Adrenal gland (tissue), 12 donors: Measurements from ENCODE around the gene RBM12. TPM values are rescaled to one million over a fixed set of nuclear protein-coding genes. Genes with fewer than 3 reads are reported as not detected.
A peak's percentile ranks its signal among the peaks of the same experiment; 100 is the strongest.
"Not testable (repeated sequence)": the region's sequence is repeated elsewhere in the genome, so short reads cannot be mapped to it uniquely, and the experiment has no call there.

Experiments
- DNase-seq, 7 donors: peaks; one replicate each; pipeline ENCODE4 v3.0.0-alpha.2; 2019 to 2020
- H3K27ac ChIP-seq, 5 donors: fragments of 200-600 bp; sonication (generic) in 4 of 5; 1 replicate in 3 of 5; 2 replicates in 2 of 5; pipeline versions ENCODE4 v1.5.1 to v1.8.0; 2016 to 2020; ENCODE audit warnings: mild to moderate bottlenecking in 1 of 5
- H3K27me3 ChIP-seq: fragments of 200-600 bp; 2 replicates; pipeline ENCODE4 v1.8.0; 2021
- H3K36me3 ChIP-seq, 2 donors: fragments of 200-600 bp; replicated peaks in 1 of 2; 1 replicate in 1 of 2; 2 replicates in 1 of 2; pipeline versions ENCODE4 v1.5.1 to v1.8.0; 2018 to 2022
- H3K4me1 ChIP-seq, 2 donors: fragments of 200-600 bp; replicated peaks in 1 of 2; 1 replicate in 1 of 2; 2 replicates in 1 of 2; pipeline versions ENCODE4 v1.5.1 to v1.8.0; 2018 to 2021
- H3K4me3 ChIP-seq, 4 donors: fragments of 200-600 bp; sonication (generic) in 3 of 4; one replicate each; pipeline ENCODE4 v1.5.1; 2016 to 2018
- H3K9me3 ChIP-seq, 3 donors: fragments of 200-600 bp; sonication (generic) in 1 of 3; replicated peaks in 1 of 3; 1 replicate in 2 of 3; 2 replicates in 1 of 3; pipeline versions ENCODE4 v1.5.1 to v1.8.0; 2016 to 2021
- POLR2A ChIP-seq, 2 donors: fragments of 450-650 bp; IDR thresholded peaks; one replicate each; pipeline ENCODE4 v1.6.1; 2017; ENCODE audit warnings: antibody characterized with exemption in 2 of 2, mild to moderate bottlenecking in 2 of 2, moderate library complexity in 1 of 2
- WGBS, 4 donors: extraction: QIAGEN DNeasy Blood & Tissue Kit in 2 of 4; methylation state at CpG; one replicate each; pipeline versions ENCODE4 v1.1.5 to v1.1.7; 2013 to 2017; 5-methylcytosine and 5-hydroxymethylcytosine counted together
- intact Hi-C, 2 donors: fragments of 100-400 bp; cut with DNase I; formaldehyde crosslinking; loops; one replicate each; pipeline versions ENCODE4 v1.14.1 to v1.15.0; 2022 to 2023
- polyA plus RNA-seq, 3 donors: library from polyadenylated mRNA; stranded (reverse); fragments of 200-250 nt in 2 of 3; fragments of 350-450 nt in 1 of 3; fragmentation: Illumina TruSeq in 1 of 3; extraction: RNeasy Lipid Tissue Mini Kit (QIAGEN cat#74804) in 1 of 3; gene quantifications; one replicate each; pipeline ENCODE4 v1.2.3, GENCODE V29; 2013 to 2014
- total RNA-seq, 9 donors: library from RNA; depleted of rRNA in 4 of 9; stranded (reverse); fragments of >200 nt in 4 of 9; fragments of 120-200 nt in 1 of 9; fragmentation: NEBNext Ultra II Directional in 1 of 9; extraction: Animal tissue kit (Norgen Biotek cat#: 25700) in 1 of 9; gene quantifications; one replicate each; pipeline versions ENCODE4 v1.1.0 to v1.2.4, GENCODE V29; 2013 to 2023
- TF ChIP-seq, protein P1 (sequence below), 6 experiments: fragments of 450-650 bp in 4 of 6; fragments of 200-600 bp in 2 of 6; sonication (generic) in 1 of 6; IDR thresholded peaks; 1 replicate in 5 of 6; 2 replicates in 1 of 6; pipeline versions ENCODE4 v1.5.1 to v1.8.0; 2016 to 2021; ENCODE audit warnings: antibody characterized with exemption in 6 of 6, mild to moderate bottlenecking in 2 of 6, moderate library complexity in 1 of 6
- donor health status: healthy with polysubstance abuse.
- donor health status: Bipolar disorder and iron deficiency.
- donor health status: DM: yes; HTN: yes; CAD: no.
- donor health status: DM: no; HTN: no; CAD: no.
- donor health status: DM: no; HTN: no; CAD: no.
- donor health status: DM: yes; HTN: yes; CAD: no.

RBM12 gene
- total and polyA plus RNA-seq, 12 donors = 7.7 to 98.6 (median 46.5) TPM

DNA sequence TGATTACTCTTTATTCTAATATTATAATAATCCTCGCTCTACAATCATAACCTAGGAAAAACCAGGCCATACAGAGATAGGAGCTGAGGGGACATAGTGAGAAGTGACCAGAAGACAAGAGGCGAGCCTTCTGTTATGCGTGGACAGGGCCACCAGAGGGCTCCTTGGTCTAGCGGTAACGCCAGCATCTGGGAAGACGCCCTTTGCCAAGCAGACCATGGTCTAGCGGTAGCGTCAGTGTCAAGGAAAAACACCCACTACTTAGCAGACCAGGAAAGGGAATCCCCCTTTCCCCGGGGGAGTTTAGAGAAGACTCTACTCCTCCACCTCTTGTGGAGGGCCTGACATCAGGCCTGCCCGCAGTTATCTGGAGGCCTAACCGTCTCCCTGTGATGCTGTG is 22.2 kb upstream of the RBM12 start:
- not testable (repeated sequence) for H3K4me3 ChIP-seq, H3K9me3 ChIP-seq, H3K27ac ChIP-seq, H3K4me1 ChIP-seq, H3K27me3 ChIP-seq
- WGBS, 4 donors = 83 to 90% (median 89%) methylated on average over 10 to 11 of the region's 11 CpGs
- H3K36me3 ChIP-seq = peaks cover 0 to 36% of the 10 kb centered on the region in 2 donors
- DNase-seq = peak in 3 of 7 donors; percentile 30 to 57 (median 35)
- intact Hi-C loops = loop anchor here in 1 of 2 donors (10.0 kb wide), 1 partner anchor 212 kb away; no protein-coding TSS in a partner anchor
- TF ChIP-seq, protein P1, sequence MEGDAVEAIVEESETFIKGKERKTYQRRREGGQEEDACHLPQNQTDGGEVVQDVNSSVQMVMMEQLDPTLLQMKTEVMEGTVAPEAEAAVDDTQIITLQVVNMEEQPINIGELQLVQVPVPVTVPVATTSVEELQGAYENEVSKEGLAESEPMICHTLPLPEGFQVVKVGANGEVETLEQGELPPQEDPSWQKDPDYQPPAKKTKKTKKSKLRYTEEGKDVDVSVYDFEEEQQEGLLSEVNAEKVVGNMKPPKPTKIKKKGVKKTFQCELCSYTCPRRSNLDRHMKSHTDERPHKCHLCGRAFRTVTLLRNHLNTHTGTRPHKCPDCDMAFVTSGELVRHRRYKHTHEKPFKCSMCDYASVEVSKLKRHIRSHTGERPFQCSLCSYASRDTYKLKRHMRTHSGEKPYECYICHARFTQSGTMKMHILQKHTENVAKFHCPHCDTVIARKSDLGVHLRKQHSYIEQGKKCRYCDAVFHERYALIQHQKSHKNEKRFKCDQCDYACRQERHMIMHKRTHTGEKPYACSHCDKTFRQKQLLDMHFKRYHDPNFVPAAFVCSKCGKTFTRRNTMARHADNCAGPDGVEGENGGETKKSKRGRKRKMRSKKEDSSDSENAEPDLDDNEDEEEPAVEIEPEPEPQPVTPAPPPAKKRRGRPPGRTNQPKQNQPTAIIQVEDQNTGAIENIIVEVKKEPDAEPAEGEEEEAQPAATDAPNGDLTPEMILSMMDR (IDR thresholded peaks at IDR 0.05) = peak in 3 of 6 experiments; percentile 12 to 35 (median 30)

DNA sequence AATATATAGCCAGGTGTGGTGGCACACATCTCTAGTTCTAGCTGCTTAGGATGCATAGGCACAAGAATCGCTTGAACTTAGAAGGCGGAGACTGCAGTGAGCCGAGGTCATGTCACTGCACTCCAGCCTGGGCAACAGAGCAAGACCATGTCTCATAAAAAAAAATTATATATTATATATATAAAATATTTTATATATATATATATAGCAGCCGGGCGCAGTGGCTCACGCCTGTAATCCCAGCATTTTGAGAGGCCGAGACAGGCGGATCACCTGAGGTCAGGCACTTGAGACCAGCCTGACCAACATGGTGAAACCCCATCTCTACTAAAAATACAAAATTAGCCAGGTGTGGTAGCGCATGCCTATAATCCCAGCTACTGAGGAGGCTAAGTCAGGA is 20.7 kb upstream of the RBM12 start:
- 90 to 97% (median 96%) methylated on average over 9 of the region's 9 CpGs for WGBS, 4 donors
- H3K4me3 ChIP-seq, H3K27me3 ChIP-seq, H3K4me1 ChIP-seq, H3K9me3 ChIP-seq, H3K27ac ChIP-seq: not testable (repeated sequence)
- H3K36me3 ChIP-seq = peaks cover 0 to 39% of the 10 kb centered on the region in 2 donors
- peak in 1 of 7 donors; percentile 36 for DNase-seq
- intact Hi-C loops = loop anchor here in 1 of 2 donors (10.0 kb wide), 1 partner anchor 211 kb away; no protein-coding TSS in a partner anchor

DNA sequence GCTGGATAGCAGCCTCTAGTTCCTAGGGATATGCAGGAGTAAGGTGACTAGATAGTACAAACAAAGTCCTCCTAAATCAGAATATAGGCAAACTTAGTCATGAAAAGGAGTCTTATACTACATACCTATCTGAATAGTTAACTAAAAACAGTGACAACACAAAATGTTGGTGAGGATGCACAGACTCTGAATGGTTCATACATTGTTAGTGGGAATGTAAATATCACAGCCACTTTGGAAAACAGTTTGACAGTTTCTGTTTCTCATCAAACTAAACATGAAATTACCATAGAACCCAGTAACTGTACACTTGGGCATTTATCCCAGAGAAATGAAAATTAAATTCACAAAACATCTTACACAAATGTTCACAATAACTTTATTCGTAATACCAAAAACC is 17.3 kb upstream of the RBM12 start:
- no peaks in the 10 kb centered on the region for H3K27me3 ChIP-seq
- intact Hi-C loops = loop anchor here in 1 of 2 donors (10.0 kb wide), 1 partner anchor 207 kb away; no protein-coding TSS in a partner anchor
- TF ChIP-seq, protein P1 (IDR thresholded peaks at IDR 0.05) = no peak
- TF ChIP-seq POLR2A (IDR thresholded peaks at IDR 0.05) = no peak
- H3K4me3 ChIP-seq = no peak overlapping the region
- H3K27ac ChIP-seq = no peak overlapping the region
- WGBS, 4 donors = 94 to 100% (median 98%) methylated on average over 1 of the region's 1 CpG
- H3K9me3 ChIP-seq = no peaks in the 10 kb centered on the region
- DNase-seq = no peak
- H3K36me3 ChIP-seq = peaks cover 0 to 20% of the 10 kb centered on the region in 2 donors
- no peaks in the 10 kb centered on the region for H3K4me1 ChIP-seq

DNA sequence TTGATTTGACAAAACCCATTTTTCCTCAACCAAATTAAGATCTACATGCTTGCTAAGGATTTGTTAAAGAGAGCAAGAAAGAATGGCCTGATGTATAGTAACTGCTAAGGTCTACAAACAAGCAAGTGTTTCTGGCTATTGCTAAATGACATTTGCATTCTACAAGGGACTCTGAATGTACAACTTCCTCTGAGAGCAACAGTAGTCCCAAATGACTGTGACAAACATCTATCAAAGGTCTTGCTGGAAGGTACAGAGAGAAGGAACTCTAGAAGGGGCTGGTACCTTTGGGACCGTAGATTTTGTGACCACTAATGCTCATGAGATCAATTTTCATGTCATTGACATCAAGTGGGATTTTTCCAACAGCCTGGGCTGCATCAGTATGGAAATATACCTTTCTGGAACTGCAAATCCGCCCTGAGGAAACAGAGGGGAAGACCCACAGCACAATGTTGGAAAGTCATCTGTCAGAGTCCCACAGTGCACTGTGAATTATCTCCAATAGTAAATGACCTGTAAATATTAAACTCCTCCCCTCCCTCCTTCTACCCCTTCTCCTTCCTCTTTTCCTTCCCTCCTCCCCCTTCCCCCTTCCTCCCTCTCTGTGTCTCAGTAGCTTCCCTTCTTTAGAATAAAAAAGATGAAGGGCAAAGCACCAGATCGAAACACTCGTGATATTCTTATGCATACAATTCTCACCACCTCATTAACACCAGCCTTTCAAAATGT is 15.9 kb upstream of the RBM12 start:
- peaks cover 0 to 19% of the 10 kb centered on the region in 2 donors for H3K36me3 ChIP-seq
- no peak overlapping the region for H3K4me3 ChIP-seq
- TF ChIP-seq POLR2A (IDR thresholded peaks at IDR 0.05) = no peak
- TF ChIP-seq, protein P1 (IDR thresholded peaks at IDR 0.05) = no peak
- no peaks in the 10 kb centered on the region for H3K4me1 ChIP-seq
- peak in 1 of 7 donors; percentile 10 for DNase-seq
- H3K27ac ChIP-seq = no peak overlapping the region
- 78 to 88% (median 85%) methylated on average over 4 of the region's 4 CpGs for WGBS, 4 donors
- H3K27me3 ChIP-seq = no peaks in the 10 kb centered on the region
- intact Hi-C loops = loop anchor here in 1 of 2 donors (10.0 kb wide), 1 partner anchor 206 kb away; no protein-coding TSS in a partner anchor
- H3K9me3 ChIP-seq = no peaks in the 10 kb centered on the region
